Vagina (tissue), 2 donors: ENCODE results near the gene PLAC9. TPM values are rescaled to one million over a fixed set of nuclear protein-coding genes. Genes with fewer than 3 reads are reported as not detected.

Experiments
- DNase-seq, 2 donors: peaks; one replicate each; pipeline ENCODE4 v3.0.0-alpha.2; 2017; ENCODE audit errors: extremely low spot score in 2 of 2
- H3K27ac ChIP-seq: fragments of 200-600 bp; sonication (generic); one replicate; pipeline ENCODE4 v1.5.1; 2019
- H3K27me3 ChIP-seq: fragments of 200-600 bp; sonication (generic); one replicate; pipeline ENCODE4 v1.5.1; 2019
- H3K36me3 ChIP-seq, 2 donors: fragments of 200-600 bp; sonication (generic); one replicate each; pipeline ENCODE4 v1.5.1; 2017 to 2019
- H3K4me1 ChIP-seq: fragments of 200-600 bp; sonication (generic); one replicate; pipeline ENCODE4 v1.5.1; 2019
- H3K4me3 ChIP-seq, 2 donors: fragments of 200-600 bp; sonication (generic); 1 replicate in 1 of 2; 2 replicates in 1 of 2; pipeline ENCODE4 v1.5.1; 2016 to 2019
- H3K9me3 ChIP-seq: fragments of 200-600 bp; sonication (generic); one replicate; pipeline ENCODE4 v1.5.1; 2019
- POLR2A ChIP-seq, 2 donors: fragments of 450-650 bp; IDR thresholded peaks; one replicate each; pipeline ENCODE4 v1.6.1; 2017; ENCODE audit warnings: antibody characterized with exemption in 2 of 2, mild to moderate bottlenecking in 2 of 2, moderate library complexity in 2 of 2
- POLR2AphosphoS5 ChIP-seq, 2 donors: sonication (generic); formaldehyde crosslinking; IDR thresholded peaks; one replicate each; pipeline ENCODE4 v1.9.0; 2017; ENCODE audit warnings: antibody characterized with exemption in 2 of 2, mild to moderate bottlenecking in 2 of 2, low read depth in 1 of 2; ENCODE audit not compliant: insufficient read depth in 1 of 2
- intact Hi-C: fragments of 100-400 bp; cut with DNase I; formaldehyde crosslinking; loops from one replicate; pipeline ENCODE4 v1.15.1; 2023
- total RNA-seq: library from RNA; depleted of rRNA; stranded (reverse); fragments of >200 nt; gene quantifications from one replicate; pipeline ENCODE4 v1.2.3, GENCODE V29; 2016
- TF ChIP-seq, protein P1 (sequence below), 3 experiments: fragments of 450-650 bp in 2 of 3; fragments of 200-600 bp in 1 of 3; sonication (generic) in 1 of 3; IDR thresholded peaks; one replicate each; pipeline ENCODE4 v1.5.1; 2017 to 2019; ENCODE audit warnings: antibody characterized with exemption in 3 of 3, mild to moderate bottlenecking in 2 of 3, moderate library complexity in 2 of 3

Gene PLAC9
- total RNA-seq, 1 donor from 2014 or later: 61.4 TPM

GRCh38 chr10:80164596-80164995 lies 32.1 kb downstream of the PLAC9 start:
- H3K9me3 ChIP-seq: no peaks in the 10 kb centered on the region

DNA sequence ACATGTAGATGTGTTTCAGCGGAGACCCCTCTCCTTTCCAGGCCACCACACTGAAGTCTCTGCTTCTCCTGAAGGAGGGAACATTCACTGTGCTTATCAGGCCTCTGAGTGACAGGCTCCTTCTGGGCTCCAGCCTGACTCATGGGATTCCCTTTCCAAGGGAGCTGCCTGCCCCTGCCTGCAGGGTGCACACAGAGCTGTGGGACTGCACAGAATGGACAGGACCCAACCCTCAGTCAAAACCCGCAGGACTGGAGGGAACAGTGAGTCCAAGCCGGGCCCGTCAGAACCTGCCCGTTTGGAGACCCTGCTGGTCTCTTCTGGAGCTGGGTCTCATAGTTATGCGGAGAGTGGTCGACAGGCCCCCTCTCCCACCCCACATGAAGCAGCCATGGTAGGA lies 32.6 kb downstream of the PLAC9 start:
- Histone ChIP-seq H3K4me1 (peaks cover 87% of the 10 kb centered on the region), H3K4me3 (no peak overlapping the region), H3K27ac (peak overlapping the region; percentile 67), H3K36me3 (peaks cover 0 to 38% of the 10 kb centered on the region in 2 donors), H3K9me3 (no peaks in the 10 kb centered on the region), H3K27me3 (no peaks in the 10 kb centered on the region)
- intact Hi-C loops: no loop called here
- DNase-seq: no peak
- TF ChIP-seq POLR2A (IDR thresholded peaks at IDR 0.05) (no peak), POLR2AphosphoS5 (IDR thresholded peaks at IDR 0.05; ENCODE audit: insufficient read depth in 1 of 2, low read depth in 1 of 2) (no peak)
- TF ChIP-seq, protein P1, sequence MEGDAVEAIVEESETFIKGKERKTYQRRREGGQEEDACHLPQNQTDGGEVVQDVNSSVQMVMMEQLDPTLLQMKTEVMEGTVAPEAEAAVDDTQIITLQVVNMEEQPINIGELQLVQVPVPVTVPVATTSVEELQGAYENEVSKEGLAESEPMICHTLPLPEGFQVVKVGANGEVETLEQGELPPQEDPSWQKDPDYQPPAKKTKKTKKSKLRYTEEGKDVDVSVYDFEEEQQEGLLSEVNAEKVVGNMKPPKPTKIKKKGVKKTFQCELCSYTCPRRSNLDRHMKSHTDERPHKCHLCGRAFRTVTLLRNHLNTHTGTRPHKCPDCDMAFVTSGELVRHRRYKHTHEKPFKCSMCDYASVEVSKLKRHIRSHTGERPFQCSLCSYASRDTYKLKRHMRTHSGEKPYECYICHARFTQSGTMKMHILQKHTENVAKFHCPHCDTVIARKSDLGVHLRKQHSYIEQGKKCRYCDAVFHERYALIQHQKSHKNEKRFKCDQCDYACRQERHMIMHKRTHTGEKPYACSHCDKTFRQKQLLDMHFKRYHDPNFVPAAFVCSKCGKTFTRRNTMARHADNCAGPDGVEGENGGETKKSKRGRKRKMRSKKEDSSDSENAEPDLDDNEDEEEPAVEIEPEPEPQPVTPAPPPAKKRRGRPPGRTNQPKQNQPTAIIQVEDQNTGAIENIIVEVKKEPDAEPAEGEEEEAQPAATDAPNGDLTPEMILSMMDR (IDR thresholded peaks at IDR 0.05): no peak

More at GRCh38 chr10:80164596-80164995, 32.1 kb downstream of the PLAC9 start:
- TF ChIP-seq, protein P1 (IDR thresholded peaks at IDR 0.05): no peak
- TF ChIP-seq POLR2AphosphoS5 (IDR thresholded peaks at IDR 0.05; ENCODE audit: insufficient read depth in 1 of 2, low read depth in 1 of 2) (no peak), POLR2A (IDR thresholded peaks at IDR 0.05) (no peak)
- Histone ChIP-seq H3K27me3 (no peaks in the 10 kb centered on the region), H3K4me3 (no peak overlapping the region), H3K27ac (peak overlapping the region; percentile 67), H3K4me1 (peaks cover 87% of the 10 kb centered on the region), H3K36me3 (peaks cover 0 to 38% of the 10 kb centered on the region in 2 donors)
- intact Hi-C loops: loop anchor here (5.0 kb wide), 1 partner anchor 38 kb away; no protein-coding TSS in a partner anchor
- DNase-seq: no peak

- DNase-seq: no peak
- peaks cover 89% of the 10 kb centered on the region for H3K4me1 ChIP-seq
- no peaks in the 10 kb centered on the region for H3K9me3 ChIP-seq
- peaks cover 0 to 35% of the 10 kb centered on the region in 2 donors for H3K36me3 ChIP-seq
- H3K27ac ChIP-seq: peak overlapping the region; percentile 67
- no peak for TF ChIP-seq POLR2A (IDR thresholded peaks at IDR 0.05)
- TF ChIP-seq, protein P1 (IDR thresholded peaks at IDR 0.05): no peak
- TF ChIP-seq POLR2AphosphoS5 (IDR thresholded peaks at IDR 0.05; ENCODE audit: insufficient read depth in 1 of 2, low read depth in 1 of 2): no peak
- intact Hi-C loops: no loop called here
- H3K4me3 ChIP-seq: no peak overlapping the region
- H3K27me3 ChIP-seq: no peaks in the 10 kb centered on the region
Observed at GRCh38 chr10:80166581-80167470, 34.3 kb downstream of the PLAC9 start.

GRCh38 chr10:80167471-80168161 lies 35.1 kb downstream of the PLAC9 start:
- peak overlapping the region; percentile 67 for H3K27ac ChIP-seq
- H3K9me3 ChIP-seq: no peaks in the 10 kb centered on the region
- peaks cover 87% of the 10 kb centered on the region for H3K4me1 ChIP-seq
- intact Hi-C loops: no loop called here
- no peaks in the 10 kb centered on the region for H3K27me3 ChIP-seq
- H3K4me3 ChIP-seq: no peak overlapping the region
- H3K36me3 ChIP-seq: peaks cover 0 to 27% of the 10 kb centered on the region in 2 donors
- TF ChIP-seq POLR2AphosphoS5 (IDR thresholded peaks at IDR 0.05; ENCODE audit: insufficient read depth in 1 of 2, low read depth in 1 of 2) (no peak), POLR2A (IDR thresholded peaks at IDR 0.05) (no peak)
- TF ChIP-seq, protein P1 (IDR thresholded peaks at IDR 0.05): no peak
- DNase-seq: no peak
